Ramos (cell line): ENCODE measurements around the gene LRRC63.
"Not testable (repeated sequence)": the region's sequence is repeated elsewhere in the genome, so short reads cannot be mapped to it uniquely, and the experiment has no call there.

Source experiments
- in situ Hi-C: fragments of 300-500 bp; cut with MboI; formaldehyde crosslinking; loops from one replicate; pipeline ENCODE4 v1.14.3; 2022; ENCODE audit warnings: low sequenced_read_pairs; ENCODE audit not compliant: unreplicated experiment

LRRC63 gene

GRCh38 chr13:46179969-46180763, 31.6 kb upstream of the LRRC63 start:
- in situ Hi-C loops = no loop called here

- in situ Hi-C loops = no loop called here
Observed at GRCh38 chr13:46181377-46181839, 30.3 kb upstream of the LRRC63 start.

DNA sequence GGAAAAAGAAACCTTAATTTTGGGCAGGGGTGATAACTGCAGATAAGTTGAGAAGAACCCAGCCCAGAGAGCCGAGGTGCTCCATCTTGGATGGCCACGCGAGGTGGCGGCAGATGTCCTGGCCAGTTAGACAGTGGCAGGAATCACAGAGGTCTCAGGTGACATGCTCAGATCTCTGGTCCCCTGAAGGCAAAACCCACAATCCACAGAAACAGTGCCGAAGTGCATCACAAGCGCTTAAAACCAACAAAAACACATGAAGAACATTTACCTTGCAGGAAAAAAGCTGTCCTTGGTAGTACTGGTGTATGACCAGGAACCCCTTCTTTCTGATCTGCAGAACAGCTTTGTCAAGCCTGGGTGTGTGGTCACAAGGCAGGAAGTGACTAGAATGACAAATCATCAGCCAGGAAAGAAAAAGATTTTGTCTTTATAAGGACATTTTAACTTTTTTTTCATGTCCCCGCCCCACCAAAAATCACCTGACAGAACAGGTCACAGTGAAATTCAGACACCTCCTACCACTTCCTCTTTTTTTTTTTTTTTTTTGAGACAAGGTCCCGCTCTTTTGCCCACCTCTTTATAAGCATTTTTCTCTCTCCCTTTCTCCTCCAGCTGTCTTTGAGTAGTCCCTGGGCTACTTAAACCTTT, 29.8 kb upstream of the LRRC63 start, which contains the start of gene LCP1:
Gene LCP1, minus strand, starts transcription at position 338 of the 651 bp plus-strand sequence. CDS start 22,515 bp downstream, outside the sequence.
- in situ Hi-C loops = no loop called here

GRCh38 chr13:46182491-46182877, 29.2 kb upstream of the LRRC63 start:
- in situ Hi-C loops = no loop called here

GRCh38 chr13:46183018-46183946, 28.4 kb upstream of the LRRC63 start:
- in situ Hi-C loops = no loop called here

GRCh38 chr13:46184277-46184699, 27.4 kb upstream of the LRRC63 start:
- in situ Hi-C loops = no loop called here

GRCh38 chr13:46185634-46186033, 26.1 kb upstream of the LRRC63 start:
- in situ Hi-C loops = no loop called here

GRCh38 chr13:46192412-46192811, 19.3 kb upstream of the LRRC63 start:
- in situ Hi-C loops = no loop called here

DNA sequence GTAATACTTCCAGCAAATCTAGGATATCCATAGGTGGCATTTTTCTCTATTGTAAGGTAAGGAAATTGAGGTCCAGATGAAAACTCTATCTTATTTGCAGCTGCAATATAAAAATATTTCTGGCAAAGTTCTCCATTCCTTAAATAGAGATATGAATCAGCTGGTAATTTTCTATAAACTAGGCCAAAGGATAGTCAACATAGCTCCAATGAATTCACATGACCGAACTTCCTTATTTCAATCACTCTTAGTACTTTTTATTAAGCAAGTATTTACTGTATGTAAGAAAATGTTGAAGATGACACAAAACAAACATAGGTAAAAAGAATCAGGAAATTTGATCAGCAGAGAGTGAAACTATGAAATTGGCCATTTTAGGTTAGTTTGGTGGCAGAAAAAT, 16.7 kb upstream of the LRRC63 start:
- in situ Hi-C loops = no loop called here

DNA sequence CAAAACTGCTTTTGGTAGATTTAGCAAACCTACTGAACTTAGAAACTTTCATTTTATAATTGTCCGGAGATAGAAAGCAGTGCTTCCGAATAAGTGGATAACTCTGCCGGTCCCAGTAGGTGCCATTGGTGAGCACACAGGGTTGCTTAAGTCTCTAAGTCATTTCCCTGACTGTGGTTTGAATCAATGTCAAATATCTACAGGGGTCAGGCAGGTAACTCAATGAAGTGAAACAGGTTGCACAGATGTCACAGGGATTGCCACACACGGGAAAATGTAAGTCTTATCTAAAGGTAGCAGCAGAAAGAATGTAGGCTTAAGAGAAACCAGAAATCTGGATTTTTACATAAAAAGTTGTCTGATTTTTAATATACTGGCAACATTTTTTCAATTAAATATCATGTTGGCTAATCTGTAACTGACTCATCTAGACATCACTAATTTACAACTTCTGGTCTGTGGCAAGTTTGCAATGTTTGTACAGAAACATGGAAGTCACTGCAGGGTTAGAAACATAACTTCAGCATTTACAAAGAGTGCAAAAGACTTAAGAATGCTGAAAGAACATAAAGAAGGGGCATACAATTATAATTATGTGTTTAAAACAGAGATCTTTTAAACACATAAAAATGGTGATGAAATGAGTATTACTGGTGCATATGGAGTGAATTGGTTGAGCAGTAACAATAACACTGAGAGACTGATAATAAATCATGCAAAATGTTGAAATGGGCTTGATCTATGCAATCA, 14.3 kb upstream of the LRRC63 start:
- in situ Hi-C loops = no loop called here

GRCh38 chr13:46198696-46199193, 13.0 kb upstream of the LRRC63 start:
- in situ Hi-C loops = no loop called here

GRCh38 chr13:46202188-46202795, 9.4 kb upstream of the LRRC63 start:
- in situ Hi-C loops = no loop called here

DNA sequence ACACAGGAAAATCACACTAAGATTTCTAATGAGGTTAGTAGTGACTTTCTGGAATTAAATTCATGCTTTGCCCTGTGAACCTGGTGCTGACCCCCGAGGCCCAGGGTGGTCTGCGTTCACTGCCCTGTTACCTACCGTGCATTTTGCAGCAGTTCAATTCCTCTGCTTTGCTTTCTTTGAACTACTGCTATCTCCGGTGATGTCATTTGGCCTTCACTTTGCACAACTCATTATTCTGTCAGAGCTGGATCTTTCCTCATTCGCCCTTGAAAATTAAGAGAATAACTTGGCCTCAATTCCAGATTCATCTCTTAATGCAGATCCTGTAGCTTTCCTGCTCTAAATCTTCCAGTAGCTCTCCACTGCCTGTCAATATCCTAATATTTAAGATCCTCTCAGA, 8.8 kb upstream of the LRRC63 start:
- in situ Hi-C loops = no loop called here

DNA sequence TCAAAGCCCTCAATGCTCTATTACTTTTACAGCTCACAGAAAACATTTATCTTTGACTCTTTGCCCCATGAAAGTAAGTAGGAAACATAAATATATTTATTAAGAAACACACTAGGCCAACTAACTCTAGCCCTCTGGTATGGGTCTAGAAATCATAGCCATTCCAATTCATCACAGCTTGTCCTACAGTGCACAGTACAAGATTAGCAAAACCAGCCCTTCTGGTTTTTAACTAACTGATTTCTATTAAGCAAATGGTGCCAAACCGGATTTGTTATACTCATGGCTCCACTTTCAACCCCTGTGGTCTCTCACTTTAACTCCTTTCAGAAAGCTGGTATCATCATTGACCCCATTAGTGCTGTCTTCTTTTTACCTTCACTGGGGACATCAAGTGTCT, 5.6 kb upstream of the LRRC63 start:
- in situ Hi-C loops = no loop called here

DNA sequence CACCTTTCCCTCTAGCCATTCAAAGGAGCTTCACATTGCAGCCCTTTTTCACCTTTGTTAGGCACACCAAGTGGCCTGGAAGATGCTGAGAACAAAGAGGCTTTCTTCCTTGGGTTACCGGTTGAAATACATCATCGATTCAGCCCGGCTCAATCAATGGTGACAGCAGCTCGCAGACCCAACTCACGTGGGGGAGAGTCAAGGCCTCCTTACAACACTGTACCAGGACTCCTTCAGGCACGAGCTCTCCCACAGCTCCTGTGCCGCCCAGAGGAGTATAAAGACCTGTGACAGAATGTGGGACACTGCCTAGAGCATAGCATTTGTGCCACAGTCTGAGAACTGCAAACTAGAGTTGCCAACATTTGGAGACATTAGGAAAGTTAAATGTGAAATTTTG, 3.9 kb upstream of the LRRC63 start:
- in situ Hi-C loops = no loop called here

GRCh38 chr13:46210362-46211083, 1.2 kb upstream of the LRRC63 start:
- in situ Hi-C loops = no loop called here

DNA sequence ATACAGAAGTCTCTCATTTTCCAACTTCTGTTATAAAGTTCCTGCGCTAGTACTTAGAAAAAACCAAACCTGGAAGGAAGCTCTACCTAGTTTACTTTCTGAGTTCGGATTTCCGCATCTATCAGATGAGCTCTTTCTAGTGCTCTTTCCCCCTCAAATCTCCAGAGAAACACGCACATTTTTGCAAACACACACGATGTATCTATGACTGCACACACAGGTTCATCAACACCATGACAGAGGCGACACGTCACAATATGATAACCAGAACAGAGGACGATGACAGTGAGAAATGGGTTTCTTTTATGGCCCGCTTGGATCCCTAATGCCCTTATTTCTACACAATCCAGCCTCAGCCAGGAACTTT, 629 bp upstream of the LRRC63 start:
- in situ Hi-C loops = no loop called here

GRCh38 chr13:46213242-46213641, 1.5 kb downstream of the LRRC63 start:
- in situ Hi-C loops = no loop called here

- in situ Hi-C loops = not testable (repeated sequence)
Observed at GRCh38 chr13:46214741-46215140, 3.0 kb downstream of the LRRC63 start.
